ENCODE measurements around the gene HTRA3. TPM values are rescaled to one million over a fixed set of nuclear protein-coding genes. Genes with fewer than 3 reads are reported as not detected.
A peak's percentile ranks its signal among the peaks of the same experiment; 100 is the strongest.

Gene HTRA3
- total and polyA plus RNA-seq, 3 donors from 2014 or later = 6.1 to 17.3 (median 12.2) TPM

DNA sequence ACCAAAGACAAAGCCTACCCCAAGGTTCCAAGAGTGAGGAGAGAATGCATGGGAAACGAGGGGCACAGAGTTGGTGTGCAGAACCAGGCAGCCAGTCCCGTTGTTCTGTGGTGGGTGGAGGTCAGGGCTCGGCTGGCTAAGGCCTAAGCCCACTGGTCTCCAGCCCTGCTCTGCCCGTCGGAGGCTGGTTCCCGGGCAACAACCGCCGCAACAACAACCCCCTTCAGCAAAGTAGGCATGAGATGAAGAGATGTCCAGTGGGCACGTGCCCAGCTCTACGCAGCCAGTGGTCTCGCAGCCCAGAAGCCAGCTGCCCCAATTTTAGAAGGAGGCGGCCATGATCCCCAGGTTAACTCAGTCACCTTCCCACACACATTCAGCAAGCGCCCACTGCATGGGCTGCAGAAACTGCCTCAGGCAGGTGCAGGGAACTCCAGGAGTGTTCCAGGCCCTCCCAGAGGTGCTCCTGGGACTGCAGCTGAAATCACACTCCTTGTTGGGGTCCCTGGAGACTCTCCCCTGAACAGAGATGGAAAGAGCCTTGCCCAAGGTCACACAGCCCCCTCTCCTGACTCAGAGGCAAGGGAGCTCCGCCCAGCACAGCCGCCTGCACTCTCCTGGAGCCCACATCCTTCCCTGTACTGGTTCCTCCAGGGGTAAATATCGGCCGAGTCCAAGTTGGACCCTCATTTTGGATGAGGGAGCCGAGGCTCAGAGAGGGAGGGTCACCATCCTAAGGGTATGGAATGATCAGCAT lies 25.4 kb upstream of the HTRA3 start:
- peaks cover 7% of the 10 kb centered on the region for H3K4me1 ChIP-seq
- no peak overlapping the region for H3K27ac ChIP-seq
- intact Hi-C loops (cut with DNase I; ENCODE audit: low total_unique reads) = loop anchor here (5.0 kb wide), 1 partner anchor 163 kb away; no protein-coding TSS in a partner anchor
- 92 to 95% methylated on average over 15 to 18 of the region's 18 CpGs for WGBS, 2 donors
- no peak overlapping the region for H3K4me3 ChIP-seq
- no peak for TF ChIP-seq POLR2A (IDR thresholded peaks at IDR 0.05)
- TF ChIP-seq, protein P1, sequence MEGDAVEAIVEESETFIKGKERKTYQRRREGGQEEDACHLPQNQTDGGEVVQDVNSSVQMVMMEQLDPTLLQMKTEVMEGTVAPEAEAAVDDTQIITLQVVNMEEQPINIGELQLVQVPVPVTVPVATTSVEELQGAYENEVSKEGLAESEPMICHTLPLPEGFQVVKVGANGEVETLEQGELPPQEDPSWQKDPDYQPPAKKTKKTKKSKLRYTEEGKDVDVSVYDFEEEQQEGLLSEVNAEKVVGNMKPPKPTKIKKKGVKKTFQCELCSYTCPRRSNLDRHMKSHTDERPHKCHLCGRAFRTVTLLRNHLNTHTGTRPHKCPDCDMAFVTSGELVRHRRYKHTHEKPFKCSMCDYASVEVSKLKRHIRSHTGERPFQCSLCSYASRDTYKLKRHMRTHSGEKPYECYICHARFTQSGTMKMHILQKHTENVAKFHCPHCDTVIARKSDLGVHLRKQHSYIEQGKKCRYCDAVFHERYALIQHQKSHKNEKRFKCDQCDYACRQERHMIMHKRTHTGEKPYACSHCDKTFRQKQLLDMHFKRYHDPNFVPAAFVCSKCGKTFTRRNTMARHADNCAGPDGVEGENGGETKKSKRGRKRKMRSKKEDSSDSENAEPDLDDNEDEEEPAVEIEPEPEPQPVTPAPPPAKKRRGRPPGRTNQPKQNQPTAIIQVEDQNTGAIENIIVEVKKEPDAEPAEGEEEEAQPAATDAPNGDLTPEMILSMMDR (IDR thresholded peaks at IDR 0.05) = no peak
- no peaks in the 10 kb centered on the region for H3K27me3 ChIP-seq
- no peaks in the 10 kb centered on the region for H3K36me3 ChIP-seq (ENCODE audit: low read depth, missing control alignments)
- no peak for DNase-seq
- no peaks in the 10 kb centered on the region for H3K9me3 ChIP-seq

GRCh38 chr4:8244931-8245460 lies 24.6 kb upstream of the HTRA3 start:
- Histone ChIP-seq H3K4me1 (peaks cover 7% of the 10 kb centered on the region), H3K36me3 (ENCODE audit: low read depth, missing control alignments) (no peaks in the 10 kb centered on the region), H3K27me3 (no peaks in the 10 kb centered on the region), H3K4me3 (no peak overlapping the region), H3K9me3 (no peaks in the 10 kb centered on the region), H3K27ac (no peak overlapping the region)
- DNase-seq = no peak
- intact Hi-C loops (cut with DNase I; ENCODE audit: low total_unique reads) = loop anchor here (5.0 kb wide), 1 partner anchor 162 kb away; no protein-coding TSS in a partner anchor
- 90 to 91% methylated on average over 13 to 19 of the region's 19 CpGs for WGBS, 2 donors
- no peak for TF ChIP-seq POLR2A (IDR thresholded peaks at IDR 0.05)
- TF ChIP-seq, protein P1 (IDR thresholded peaks at IDR 0.05) = no peak

DNA sequence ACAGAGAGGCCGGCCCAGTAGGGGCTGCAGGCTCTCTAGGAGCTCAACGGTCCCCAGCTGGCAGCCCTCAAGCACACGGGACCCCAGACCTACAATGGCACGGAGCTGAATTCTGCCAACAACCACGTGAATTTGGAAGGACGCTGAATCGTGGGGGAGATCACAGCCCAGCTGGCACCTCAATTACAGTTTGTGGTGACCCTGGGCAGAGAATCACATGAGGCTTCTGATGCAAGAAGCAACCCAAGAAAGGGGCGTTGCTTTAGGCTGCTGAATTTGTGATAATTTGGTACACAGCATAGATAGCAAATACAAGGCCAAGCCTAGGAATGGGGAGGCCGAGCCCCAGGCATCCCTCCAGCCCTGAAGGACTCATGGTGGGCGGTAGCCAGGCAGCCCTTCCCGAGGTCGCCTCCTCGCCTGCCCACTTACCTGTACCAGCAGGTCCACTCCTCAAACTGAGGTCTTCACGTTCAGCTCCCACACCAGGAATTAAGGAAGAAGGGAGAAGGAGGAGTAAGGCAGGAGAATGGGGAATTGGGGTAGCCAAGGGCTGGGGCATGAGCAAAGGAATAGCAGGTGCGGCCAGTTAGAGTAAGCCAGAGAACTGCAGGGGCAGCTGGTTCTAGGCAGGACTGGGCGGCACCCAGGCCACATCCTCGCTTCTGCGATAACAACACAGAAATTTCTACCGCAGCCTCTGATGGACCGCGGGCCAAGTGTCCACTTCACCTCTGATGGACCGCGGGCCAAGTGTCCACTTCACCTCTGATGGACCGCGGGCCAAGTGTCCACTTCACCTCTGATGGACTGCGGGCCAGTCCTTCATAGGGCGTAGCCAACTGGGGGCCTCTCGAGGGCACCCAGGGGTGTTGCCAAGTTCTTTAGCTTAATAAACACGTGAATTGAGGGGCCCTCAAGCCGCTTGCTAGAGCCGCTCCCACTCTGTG lies 23.4 kb upstream of the HTRA3 start:
- no peak for DNase-seq
- Histone ChIP-seq H3K4me1 (peaks cover 7% of the 10 kb centered on the region), H3K27ac (no peak overlapping the region), H3K36me3 (ENCODE audit: low read depth, missing control alignments) (no peaks in the 10 kb centered on the region), H3K9me3 (no peaks in the 10 kb centered on the region), H3K4me3 (no peak overlapping the region), H3K27me3 (no peaks in the 10 kb centered on the region)
- intact Hi-C loops (cut with DNase I; ENCODE audit: low total_unique reads) = no loop called here
- 87 to 93% methylated on average over 29 to 31 of the region's 31 CpGs for WGBS, 2 donors
- no peak for TF ChIP-seq POLR2A (IDR thresholded peaks at IDR 0.05)
- TF ChIP-seq, protein P1 (IDR thresholded peaks at IDR 0.05) = no peak

GRCh38 chr4:8247047-8247930 lies 22.3 kb upstream of the HTRA3 start:
- Histone ChIP-seq H3K9me3 (no peaks in the 10 kb centered on the region), H3K27me3 (no peaks in the 10 kb centered on the region), H3K27ac (no peak overlapping the region), H3K36me3 (ENCODE audit: low read depth, missing control alignments) (no peaks in the 10 kb centered on the region), H3K4me1 (peaks cover 7% of the 10 kb centered on the region), H3K4me3 (no peak overlapping the region)
- 66 to 84% methylated on average over 11 to 31 of the region's 31 CpGs for WGBS, 2 donors
- DNase-seq = peak; percentile 73
- intact Hi-C loops (cut with DNase I; ENCODE audit: low total_unique reads) = no loop called here
- no peak for TF ChIP-seq POLR2A (IDR thresholded peaks at IDR 0.05)
- TF ChIP-seq, protein P1 (IDR thresholded peaks at IDR 0.05) = no peak
